Colonic mucosa (tissue), 4 donors: ENCODE results near the gene CEP170B. TPM values are rescaled to one million over a fixed set of nuclear protein-coding genes. Genes with fewer than 3 reads are reported as not detected.

Experiments
- DNase-seq: peaks from one replicate; pipeline ENCODE4 v3.0.0-alpha.2; 2020
- H3K27ac ChIP-seq: fragments of 200-600 bp; one replicate; pipeline ENCODE4 v1.8.0; 2021
- H3K27me3 ChIP-seq: fragments of 200-600 bp; one replicate; pipeline ENCODE4 v1.8.0; 2021
- H3K36me3 ChIP-seq: fragments of 200-600 bp; one replicate; pipeline ENCODE4 v1.8.0; 2021
- H3K4me1 ChIP-seq: fragments of 200-600 bp; one replicate; pipeline ENCODE4 v1.8.0; 2021; ENCODE audit warnings: mild to moderate bottlenecking
- H3K4me3 ChIP-seq: fragments of 200-600 bp; one replicate; pipeline ENCODE4 v1.8.0; 2021
- H3K9ac ChIP-seq, 2 donors: one replicate each; pipeline ENCODE4 v1.7.0; 2013; ENCODE audit warnings: control low read depth in 2 of 2, low read depth in 2 of 2, low read length in 2 of 2
- H3K9me3 ChIP-seq: fragments of 200-600 bp; one replicate; pipeline ENCODE4 v1.8.0; 2021
- intact Hi-C: fragments of 100-400 bp; cut with DNase I; formaldehyde crosslinking; loops from one replicate; pipeline ENCODE4 v1.14.1; 2022
- total RNA-seq, 2 donors: library from RNA; stranded (reverse); fragmentation: NEBNext Ultra II Directional in 1 of 2; extraction: Animal tissue kit (Norgen Biotek cat#: 25700) in 1 of 2; gene quantifications; one replicate each; pipeline ENCODE4 v1.2.1, GENCODE V29; 2021
- TF ChIP-seq, protein P1 (sequence below): fragments of 200-600 bp; IDR thresholded peaks from one replicate; pipeline ENCODE4 v1.8.0; 2022; ENCODE audit warnings: antibody characterized with exemption, mild to moderate bottlenecking
- donor health status: healthy.
- donor health status: DM: no; HTN: no; CAD: no.
- donor health status: DM: no; HTN: no; CAD: no.

The CEP170B gene
- total RNA-seq, 2 donors from 2014 or later, result 57.2 to 110 TPM

DNA sequence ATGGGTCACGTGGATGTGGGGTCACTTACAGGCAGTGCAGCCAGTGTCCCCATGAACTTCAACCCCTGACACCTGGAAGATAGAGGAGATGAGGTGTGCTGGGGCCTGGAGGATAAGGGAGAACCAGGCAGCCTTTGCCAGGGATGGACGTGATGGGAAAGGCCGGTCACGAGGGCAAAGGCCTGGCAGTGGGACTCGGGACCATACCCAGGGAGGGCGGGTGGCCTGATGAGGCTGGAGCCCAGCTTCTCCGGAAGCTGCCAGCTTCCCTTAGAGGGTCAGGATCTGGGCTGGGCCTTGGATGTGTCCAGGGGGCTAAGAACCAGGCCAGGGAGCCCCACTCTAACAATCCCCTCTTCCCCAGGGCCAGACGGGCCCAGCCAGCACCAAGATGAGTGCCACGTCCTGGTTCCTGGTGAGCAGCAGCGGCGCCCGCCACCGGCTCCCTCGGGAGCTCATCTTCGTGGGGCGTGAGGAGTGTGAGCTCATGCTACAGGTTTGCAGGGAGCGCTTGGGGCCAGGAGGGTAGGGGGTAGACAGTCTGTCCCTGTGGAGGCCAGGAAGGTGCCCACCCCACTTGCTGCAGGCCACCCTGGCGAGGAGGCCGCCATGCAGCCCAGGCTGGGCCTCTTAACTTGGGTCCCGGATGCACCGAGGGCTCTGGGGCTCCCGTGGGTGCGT is 3.1 kb downstream of the CEP170B start:
- no peak overlapping the region for H3K27ac ChIP-seq
- H3K9ac ChIP-seq, result no peak overlapping the region
- H3K4me1 ChIP-seq, result peaks cover 9% of the 10 kb centered on the region
- no peak overlapping the region for H3K4me3 ChIP-seq
- H3K36me3 ChIP-seq, result no peaks in the 10 kb centered on the region
- TF ChIP-seq, protein P1, sequence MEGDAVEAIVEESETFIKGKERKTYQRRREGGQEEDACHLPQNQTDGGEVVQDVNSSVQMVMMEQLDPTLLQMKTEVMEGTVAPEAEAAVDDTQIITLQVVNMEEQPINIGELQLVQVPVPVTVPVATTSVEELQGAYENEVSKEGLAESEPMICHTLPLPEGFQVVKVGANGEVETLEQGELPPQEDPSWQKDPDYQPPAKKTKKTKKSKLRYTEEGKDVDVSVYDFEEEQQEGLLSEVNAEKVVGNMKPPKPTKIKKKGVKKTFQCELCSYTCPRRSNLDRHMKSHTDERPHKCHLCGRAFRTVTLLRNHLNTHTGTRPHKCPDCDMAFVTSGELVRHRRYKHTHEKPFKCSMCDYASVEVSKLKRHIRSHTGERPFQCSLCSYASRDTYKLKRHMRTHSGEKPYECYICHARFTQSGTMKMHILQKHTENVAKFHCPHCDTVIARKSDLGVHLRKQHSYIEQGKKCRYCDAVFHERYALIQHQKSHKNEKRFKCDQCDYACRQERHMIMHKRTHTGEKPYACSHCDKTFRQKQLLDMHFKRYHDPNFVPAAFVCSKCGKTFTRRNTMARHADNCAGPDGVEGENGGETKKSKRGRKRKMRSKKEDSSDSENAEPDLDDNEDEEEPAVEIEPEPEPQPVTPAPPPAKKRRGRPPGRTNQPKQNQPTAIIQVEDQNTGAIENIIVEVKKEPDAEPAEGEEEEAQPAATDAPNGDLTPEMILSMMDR, result no peak
- no peak for DNase-seq
- intact Hi-C loops, result loop anchor here (5.0 kb wide), 1 partner anchor 101 kb away; no protein-coding TSS in a partner anchor
- no peaks in the 10 kb centered on the region for H3K27me3 ChIP-seq
- H3K9me3 ChIP-seq, result no peaks in the 10 kb centered on the region

DNA sequence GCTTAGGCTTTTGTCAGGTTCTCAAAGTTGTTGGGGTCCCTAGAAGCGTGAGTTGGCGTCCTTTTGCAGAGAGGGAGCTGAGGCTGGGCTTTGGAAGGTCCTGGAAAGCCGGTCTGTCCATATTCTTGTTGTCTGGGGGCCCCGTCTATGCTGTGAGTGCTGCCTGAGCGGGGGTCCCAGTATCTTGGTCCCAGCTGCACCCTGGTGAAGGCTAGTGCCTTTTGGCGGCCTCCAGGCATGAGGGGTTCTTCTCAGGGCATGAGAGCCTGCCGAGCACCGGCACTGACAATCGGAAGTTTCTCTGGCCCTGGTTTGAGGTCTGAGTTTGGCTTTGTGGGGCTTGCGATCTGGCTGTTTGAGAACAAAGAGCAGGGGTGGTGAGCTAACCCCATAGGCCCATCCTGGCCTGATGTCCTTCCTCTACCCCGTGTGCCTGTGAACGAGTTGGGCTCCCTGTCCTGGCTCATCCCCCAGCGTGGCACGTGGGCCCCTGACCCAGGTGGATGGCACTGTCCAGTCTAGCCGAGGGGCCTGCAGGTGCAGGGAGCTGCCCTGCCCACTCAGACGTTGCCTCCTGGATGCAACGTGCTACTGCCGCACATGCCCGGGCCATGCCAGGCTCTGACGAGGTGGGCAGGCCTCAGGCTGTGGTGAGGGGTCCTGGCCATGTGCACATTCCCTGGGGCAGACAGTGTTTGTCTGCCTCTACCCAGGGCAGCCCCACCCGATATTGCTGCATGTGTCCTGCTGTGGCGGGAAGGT is 3.9 kb downstream of the CEP170B start:
- H3K4me3 ChIP-seq, result no peak overlapping the region
- no peak overlapping the region for H3K9ac ChIP-seq
- H3K27me3 ChIP-seq, result no peaks in the 10 kb centered on the region
- TF ChIP-seq, protein P1, result no peak
- DNase-seq, result no peak
- H3K9me3 ChIP-seq, result no peaks in the 10 kb centered on the region
- H3K27ac ChIP-seq, result no peak overlapping the region
- intact Hi-C loops, result loop anchor here (5.0 kb wide), 1 partner anchor 102 kb away; no protein-coding TSS in a partner anchor
- peaks cover 9% of the 10 kb centered on the region for H3K4me1 ChIP-seq
- H3K36me3 ChIP-seq, result no peaks in the 10 kb centered on the region

DNA sequence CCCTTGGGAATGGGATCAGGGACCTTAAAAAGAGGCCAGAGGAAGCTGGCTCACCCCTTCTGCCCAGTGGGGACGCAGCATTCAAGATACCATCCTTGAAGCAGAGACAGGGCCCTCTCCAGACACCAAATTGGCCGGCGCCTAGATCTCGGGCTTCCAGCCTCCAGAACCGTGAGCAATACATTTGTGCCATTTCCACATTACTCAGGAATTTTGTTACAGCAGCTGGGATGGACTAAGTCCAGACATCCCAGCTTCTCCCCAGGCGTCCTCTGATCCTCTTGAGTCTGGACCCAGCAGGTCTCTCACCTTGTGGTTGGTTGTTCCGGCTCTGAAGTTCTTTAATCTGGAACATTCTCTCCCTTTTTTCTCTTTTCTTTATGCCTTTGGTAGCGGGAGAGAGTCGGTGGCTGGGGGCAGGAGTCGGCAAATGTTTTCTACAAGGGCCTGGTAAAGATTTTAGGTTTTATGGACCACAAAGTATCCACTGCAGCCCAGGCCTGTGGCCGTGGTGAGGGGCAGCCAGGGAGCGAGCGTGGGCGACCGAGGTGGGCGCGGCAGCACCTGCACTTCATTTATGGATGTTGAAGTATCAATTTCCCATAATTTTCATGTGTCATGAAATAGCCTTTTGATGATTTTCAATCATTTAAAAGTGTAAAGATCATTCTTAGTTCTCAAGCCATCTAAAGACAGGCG is 4.8 kb downstream of the CEP170B start:
- DNase-seq, result no peak
- Histone ChIP-seq H3K27ac (no peak overlapping the region), H3K9me3 (no peaks in the 10 kb centered on the region), H3K27me3 (no peaks in the 10 kb centered on the region), H3K9ac (no peak overlapping the region), H3K36me3 (no peaks in the 10 kb centered on the region), H3K4me3 (no peak overlapping the region), H3K4me1 (peaks cover 9% of the 10 kb centered on the region)
- intact Hi-C loops, result loop anchor here (5.0 kb wide), 1 partner anchor 103 kb away; no protein-coding TSS in a partner anchor
- TF ChIP-seq, protein P1, result no peak

DNA sequence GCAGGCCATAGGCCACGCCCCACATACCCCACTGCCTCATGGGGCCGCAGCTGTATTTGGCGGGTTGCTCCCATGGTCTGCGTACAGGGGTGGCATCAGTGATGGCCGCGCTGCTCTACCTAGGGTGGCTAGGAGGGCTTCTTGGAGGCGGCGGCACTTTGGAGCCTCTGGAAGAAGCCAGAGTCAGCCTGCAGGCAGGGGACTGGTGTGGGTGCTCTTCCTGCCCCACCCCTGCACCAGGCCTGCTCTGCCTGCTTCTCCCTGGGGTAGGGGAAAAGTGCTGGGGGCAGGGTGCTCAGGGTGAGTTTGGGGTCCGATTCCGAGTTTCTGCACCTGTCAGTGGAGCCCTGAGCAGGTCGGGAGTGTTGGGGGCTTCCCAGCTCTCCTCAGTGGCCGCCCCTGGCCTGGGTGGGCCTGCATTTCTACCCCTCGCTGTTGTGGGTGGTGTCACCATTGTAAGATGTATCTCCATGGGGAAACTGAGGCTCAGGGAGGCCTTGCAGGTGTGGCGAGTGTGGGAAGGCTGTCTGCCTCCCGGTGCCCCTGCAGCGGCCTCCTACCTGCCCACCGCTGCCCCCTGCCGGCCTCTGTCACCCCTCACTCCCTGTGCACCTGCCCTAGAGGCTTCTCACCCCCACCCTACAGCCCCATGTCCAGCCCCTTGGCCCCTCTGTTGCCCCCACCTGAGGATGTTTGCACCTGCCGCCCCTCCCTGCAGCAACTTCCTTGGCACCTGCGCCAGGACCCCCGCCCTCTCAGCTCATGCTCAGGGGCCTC is 5.5 kb downstream of the CEP170B start:
- Histone ChIP-seq H3K27me3 (no peaks in the 10 kb centered on the region), H3K4me3 (no peak overlapping the region), H3K27ac (no peak overlapping the region), H3K9me3 (no peaks in the 10 kb centered on the region), H3K9ac (no peak overlapping the region), H3K36me3 (no peaks in the 10 kb centered on the region), H3K4me1 (peaks cover 9% of the 10 kb centered on the region)
- TF ChIP-seq, protein P1, result no peak
- no peak for DNase-seq
- intact Hi-C loops, result no loop called here

DNA sequence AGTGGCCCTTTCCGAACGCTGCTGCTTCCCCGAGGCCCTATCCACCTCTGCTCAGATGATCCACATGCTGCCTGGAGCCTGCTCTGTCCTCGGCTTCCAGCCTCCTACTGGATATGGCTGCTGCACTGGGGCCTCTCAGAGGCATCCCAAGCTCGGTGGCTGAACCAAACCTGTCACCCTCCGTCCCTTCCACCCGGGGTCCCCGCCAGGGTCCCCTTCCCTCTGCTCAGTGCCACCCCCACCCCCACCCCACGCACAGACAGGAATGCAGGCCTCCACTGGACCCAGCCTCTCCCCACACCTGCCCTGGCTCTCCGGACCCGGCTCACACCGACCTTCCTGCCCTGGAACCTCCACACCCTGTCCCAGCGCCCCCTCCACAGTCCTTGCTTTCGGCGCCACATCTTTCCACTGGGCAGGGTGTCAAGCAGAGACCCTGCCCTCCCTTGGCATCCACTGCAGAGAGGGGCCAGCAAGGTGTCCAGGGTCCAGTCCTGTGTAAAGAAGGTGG is 6.1 kb downstream of the CEP170B start:
- intact Hi-C loops, result no loop called here
- Histone ChIP-seq H3K27ac (no peak overlapping the region), H3K9me3 (no peaks in the 10 kb centered on the region), H3K4me3 (no peak overlapping the region), H3K27me3 (no peaks in the 10 kb centered on the region), H3K36me3 (no peaks in the 10 kb centered on the region), H3K9ac (no peak overlapping the region), H3K4me1 (peaks cover 9% of the 10 kb centered on the region)
- TF ChIP-seq, protein P1, result no peak
- no peak for DNase-seq
